Hippocampal formation (tissue), 2 donors: ENCODE results near the gene SKA1.

ENCODE experiments used
- DNase-seq, 2 donors: peaks; one replicate each; lab custom pipeline; 2025; lab: John Stamatoyannopoulos, UW

The SKA1 gene

DNA sequence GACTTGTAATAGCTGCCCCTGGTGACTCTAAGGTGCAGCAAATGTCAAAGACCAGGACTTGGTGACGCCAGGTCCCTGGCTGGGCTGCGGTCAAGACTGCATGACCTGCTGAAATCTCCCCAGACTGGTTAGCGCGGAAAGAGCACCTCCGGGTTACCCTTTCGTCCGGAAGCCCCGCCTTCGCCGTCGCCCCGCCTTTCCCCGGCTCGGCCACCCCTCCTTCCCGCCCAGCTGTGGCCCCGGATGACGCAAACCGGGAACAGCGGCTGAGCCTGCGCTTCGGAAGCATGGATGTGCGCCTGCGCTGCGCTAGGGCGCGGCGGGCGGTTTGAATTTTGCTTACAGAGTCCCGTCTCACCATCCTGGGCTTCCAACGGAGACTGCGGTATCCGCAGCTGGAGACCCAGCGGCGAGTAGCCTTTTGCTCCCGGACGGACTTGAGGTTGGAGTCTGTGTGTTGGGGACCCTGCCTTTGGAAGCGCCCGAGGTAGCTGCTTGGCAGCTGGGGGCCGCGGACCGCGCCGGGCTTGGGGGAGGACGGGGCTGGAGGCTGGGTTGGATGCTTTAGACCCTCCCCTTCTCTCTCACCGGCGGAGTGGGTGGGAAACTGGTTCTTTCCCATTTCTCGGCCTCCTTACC is at the start of gene SKA1:
Gene SKA1, plus strand, starts transcription at position 294 of the 639 bp plus-strand sequence. CDS start 785 bp downstream, outside the sequence.
- peak; percentile 83 to 91 for DNase-seq

GRCh38 chr18:50327983-50328382 is 46.9 kb upstream of the SKA1 start:
- no peak for DNase-seq

- DNase-seq, result no peak
Observed at GRCh38 chr18:50330176-50330575, 44.7 kb upstream of the SKA1 start.

- no peak for DNase-seq
Observed at GRCh38 chr18:50331691-50332090, 43.2 kb upstream of the SKA1 start.

DNA sequence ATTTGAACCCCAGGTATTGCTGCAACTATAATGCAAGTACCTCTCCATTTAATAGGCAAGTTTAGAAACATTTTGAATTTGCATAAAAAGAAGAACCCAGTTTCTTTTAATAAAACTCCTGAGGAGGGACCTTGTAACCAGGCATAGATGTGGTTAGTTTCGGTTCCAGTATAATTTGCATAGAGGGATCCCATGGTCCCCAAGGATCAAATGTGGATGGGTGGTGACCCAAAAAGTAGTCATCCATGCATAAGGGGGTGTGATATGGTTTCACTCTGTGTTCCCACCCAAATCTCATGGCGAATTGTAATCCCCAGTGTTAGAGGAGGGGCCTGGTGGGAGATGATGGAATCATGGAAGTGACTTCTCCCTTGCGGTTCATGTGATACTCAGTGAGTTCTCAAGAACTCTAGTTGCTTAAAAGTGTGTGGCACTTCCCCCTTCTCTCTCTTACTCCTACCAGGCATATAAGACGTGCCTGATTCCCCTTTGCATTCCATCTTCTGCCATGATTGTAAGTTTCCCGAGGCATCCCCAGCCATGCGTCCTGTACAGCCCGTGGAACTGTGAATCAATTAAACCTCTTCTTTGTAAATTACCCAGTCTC is 40.2 kb upstream of the SKA1 start:
- no peak for DNase-seq

DNA sequence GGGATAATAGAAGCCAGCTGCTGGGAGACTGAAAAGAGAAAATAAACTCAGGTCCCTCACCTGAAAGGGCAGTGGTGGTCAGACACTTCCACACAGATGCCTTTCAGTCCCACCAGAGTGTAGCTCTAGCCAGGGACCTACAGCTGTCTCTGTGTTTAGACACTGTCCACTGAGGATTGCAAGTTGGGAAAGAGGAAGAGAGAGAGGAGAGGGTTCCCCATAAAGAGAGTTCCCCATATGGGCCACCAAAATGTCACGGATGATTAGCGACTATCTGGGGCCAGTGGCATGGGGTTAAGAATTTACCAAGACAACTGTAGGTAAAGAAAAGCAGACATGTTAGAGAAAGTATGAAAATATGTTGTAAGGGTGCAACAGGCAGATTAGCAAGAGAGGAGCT is 36.7 kb upstream of the SKA1 start:
- no peak for DNase-seq

GRCh38 chr18:50338715-50339114 is 36.1 kb upstream of the SKA1 start:
- no peak for DNase-seq

DNA sequence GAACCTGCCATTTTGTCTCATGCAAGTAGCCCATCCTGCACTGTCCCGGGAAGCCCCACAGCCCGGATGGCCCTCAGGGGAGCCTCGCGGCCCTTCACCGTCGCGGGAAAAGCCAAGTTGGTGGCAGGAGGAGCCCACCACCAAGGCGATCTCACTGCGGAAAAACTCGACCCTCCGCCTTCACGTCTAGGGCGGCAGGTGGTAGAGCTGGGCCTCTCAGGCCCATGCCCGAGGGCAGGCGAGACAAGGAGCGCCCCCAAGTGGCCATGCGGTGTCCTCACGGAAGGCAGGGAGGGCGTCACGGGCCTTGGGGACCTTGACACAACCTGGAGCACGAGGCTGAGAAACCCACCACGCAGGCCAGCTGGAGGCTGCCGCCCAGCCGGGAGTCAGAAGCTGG is 34.8 kb upstream of the SKA1 start:
- no peak for DNase-seq

DNA sequence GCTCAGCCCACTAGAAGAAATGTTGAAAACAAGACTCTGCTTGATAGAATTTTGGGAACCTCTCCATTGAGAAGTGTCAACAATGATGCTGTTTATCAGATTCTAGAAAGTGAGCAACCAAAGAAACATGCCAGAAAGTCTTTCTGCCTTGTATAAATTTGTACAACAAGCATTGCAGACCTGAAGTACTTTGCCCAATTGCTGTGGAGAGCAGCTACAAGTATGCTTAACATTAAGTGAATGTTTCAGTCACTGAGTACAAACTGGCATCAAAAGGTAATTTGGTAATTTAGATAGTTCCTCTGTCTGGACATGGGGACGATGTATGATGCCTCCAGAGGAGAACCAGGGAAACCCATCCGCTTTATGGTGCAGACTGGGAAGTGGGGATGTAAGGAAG is 33.4 kb upstream of the SKA1 start:
- DNase-seq, result no peak

GRCh38 chr18:50350699-50351098 is 24.1 kb upstream of the SKA1 start:
- no peak for DNase-seq

GRCh38 chr18:50356036-50356945 is 18.6 kb upstream of the SKA1 start:
- no peak for DNase-seq

DNA sequence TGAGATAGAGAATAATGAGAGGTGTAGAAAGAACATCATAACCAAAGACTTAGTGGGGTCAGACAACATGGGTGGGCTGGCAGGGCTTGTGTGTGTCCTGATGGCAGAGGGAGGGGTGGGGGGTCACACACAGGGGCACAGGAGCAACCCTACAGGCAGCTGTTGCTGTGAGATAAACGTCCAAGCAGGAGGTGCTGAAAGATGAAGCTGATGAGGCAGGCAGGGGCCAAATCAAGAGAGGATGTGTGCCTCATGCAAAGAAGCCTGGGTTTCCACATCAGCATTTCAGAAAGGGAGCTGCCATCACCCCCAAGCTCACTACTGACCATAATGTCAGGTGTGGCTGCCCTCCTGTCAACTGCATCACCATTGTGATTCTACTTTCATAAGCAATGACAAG is 16.0 kb upstream of the SKA1 start:
- no peak for DNase-seq

DNA sequence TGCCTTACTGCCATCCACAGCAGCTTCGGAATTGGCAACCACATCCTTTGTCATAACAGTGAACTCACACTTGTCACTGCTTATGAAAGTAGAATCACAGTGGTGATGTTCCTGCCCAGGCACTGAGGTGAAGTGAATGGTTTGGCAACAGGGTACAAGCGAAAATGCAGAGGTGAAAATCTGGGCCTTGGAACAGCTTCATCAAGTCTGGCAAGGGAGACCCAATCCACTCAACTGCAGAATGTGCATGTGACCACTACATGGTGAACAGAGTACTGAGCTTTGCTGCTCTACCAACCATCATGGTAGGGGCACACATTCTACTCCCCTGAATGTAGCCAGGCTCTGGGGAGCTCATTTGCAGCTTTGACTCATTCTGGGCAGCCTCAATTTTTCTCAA is 15.0 kb upstream of the SKA1 start:
- no peak for DNase-seq

DNA sequence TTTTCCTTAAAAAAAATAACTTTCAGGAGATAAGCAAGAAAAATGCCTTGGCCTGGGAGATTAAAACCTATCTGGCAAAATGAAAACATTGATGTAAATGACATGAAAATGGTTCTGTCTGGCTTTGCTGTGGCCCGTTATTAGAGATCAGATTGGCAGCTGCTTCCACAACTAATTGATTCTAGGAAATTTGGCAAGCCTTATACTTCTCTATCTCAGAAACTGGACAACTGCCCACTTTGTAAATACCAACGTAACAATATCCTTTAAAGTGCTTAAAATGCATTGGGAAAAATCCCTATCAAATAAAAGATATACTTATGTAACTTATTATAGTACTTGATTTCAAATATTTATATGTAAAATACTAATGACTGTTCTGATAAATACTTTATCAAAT is 14.2 kb upstream of the SKA1 start:
- no peak for DNase-seq

- no peak for DNase-seq
Observed at GRCh38 chr18:50369672-50370071, 5.2 kb upstream of the SKA1 start.

DNA sequence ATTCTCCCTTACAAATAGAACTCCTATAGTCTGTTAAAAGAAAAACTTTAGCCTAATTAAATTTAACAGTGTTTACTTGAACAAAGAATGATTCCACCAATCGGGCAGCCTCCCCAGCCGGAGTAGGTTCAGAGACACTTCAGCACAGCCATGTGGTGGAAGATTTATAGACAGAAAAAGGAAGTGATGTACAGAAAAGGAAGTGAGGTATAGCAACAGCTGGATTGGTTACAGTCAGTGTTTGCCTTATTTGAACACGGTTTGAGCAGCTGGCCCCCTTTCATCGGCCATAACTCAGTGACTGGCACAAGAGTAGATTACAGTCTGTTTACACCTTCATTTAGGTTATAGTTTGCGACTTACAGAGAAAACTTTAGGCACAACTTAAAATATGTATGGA is 2.1 kb upstream of the SKA1 start:
- no peak for DNase-seq

- no peak for DNase-seq
Observed at GRCh38 chr18:50373561-50374219, 1.2 kb upstream of the SKA1 start.

DNA sequence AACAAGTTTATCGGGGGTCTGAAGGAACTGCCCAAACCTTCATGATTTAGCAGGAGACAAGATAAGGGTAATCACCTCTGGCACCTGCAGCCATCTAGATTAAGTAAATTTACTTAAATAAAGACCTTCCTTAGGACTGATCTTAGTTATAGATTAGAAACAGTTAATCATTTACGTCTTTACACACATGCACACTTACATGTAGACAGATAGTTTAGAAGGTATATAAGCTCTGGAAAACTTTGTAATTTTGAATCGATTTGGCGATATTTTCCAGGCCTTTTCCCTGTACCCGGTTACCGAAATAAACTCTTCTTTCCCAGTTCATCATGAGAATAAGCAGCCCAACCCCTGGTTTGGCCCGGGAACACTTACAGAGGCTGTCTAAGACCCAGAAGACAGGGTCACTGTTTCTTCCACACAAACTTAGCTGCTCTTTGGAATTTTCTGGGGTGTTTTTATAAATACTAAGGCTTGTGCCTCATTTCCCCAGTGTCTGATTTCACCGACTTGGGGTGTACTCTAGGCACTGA is 560 bp upstream of the SKA1 start:
- no peak for DNase-seq

- no peak for DNase-seq
Observed at GRCh38 chr18:50377061-50377798, 2.4 kb downstream of the SKA1 start.

GRCh38 chr18:50388988-50389387 is 14.1 kb downstream of the SKA1 start:
- DNase-seq, result no peak

DNA sequence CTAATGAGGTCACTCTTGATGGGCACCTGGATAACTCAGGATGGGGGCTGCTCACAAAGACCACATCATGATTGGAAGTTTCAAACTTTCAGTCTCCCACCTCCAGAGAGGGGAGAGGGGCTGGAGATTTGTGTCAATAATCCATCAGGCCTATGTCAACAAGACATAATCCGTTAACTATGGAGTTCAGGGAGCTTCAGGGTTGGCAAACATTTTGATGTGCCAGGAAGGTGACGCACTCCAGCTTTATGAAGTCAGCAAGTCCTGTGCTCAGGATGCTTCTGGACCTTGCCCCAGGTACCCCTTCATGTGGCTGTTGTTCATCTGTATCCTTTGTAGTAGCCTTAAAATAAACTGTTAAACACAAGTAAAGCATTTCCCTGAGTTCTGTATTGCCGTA is 19.0 kb downstream of the SKA1 start:
- DNase-seq, result no peak
